A549 treated with AZD9567 at 1 μM for 4 hours (cell line): ENCODE measurements around the gene DDX4. TPM values are rescaled to one million over a fixed set of nuclear protein-coding genes. Genes with fewer than 3 reads are reported as not detected.

Source experiments
- total RNA-seq: library from RNA; stranded (reverse); fragments of 200-300 nt; extraction: Qiagen RNA extraction; gene quantifications from 5 replicates; pipeline ENCODE4 v1.2.3, GENCODE V29; 2022; ENCODE audit not compliant: insufficient read depth

The DDX4 gene
- not detected in 5 replicates for total RNA-seq

DNA sequence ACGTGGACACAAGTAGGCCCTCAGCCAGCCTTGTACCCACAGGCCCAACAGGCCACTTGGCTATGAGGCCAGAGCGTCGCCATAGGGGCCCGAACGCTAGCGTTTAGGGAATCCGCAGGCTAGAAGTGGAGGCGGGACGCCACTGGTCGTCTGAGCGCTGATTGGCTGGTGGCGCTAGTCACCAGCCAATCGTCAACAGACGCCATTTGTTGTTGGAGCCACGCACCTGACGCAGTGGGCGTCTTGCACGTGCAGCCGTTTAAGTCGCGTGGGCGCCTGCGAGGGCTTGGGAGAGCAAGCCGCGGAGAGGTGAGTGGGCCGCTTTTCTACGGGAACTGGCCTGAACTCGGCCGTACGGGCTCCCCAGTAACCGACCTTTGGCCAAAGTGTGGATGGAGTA, at the start of gene DDX4:
DDX4 (plus strand) TSS at position 269 of the 400 bp plus-strand sequence. CDS start 903 bp downstream, outside the sequence.

DNA sequence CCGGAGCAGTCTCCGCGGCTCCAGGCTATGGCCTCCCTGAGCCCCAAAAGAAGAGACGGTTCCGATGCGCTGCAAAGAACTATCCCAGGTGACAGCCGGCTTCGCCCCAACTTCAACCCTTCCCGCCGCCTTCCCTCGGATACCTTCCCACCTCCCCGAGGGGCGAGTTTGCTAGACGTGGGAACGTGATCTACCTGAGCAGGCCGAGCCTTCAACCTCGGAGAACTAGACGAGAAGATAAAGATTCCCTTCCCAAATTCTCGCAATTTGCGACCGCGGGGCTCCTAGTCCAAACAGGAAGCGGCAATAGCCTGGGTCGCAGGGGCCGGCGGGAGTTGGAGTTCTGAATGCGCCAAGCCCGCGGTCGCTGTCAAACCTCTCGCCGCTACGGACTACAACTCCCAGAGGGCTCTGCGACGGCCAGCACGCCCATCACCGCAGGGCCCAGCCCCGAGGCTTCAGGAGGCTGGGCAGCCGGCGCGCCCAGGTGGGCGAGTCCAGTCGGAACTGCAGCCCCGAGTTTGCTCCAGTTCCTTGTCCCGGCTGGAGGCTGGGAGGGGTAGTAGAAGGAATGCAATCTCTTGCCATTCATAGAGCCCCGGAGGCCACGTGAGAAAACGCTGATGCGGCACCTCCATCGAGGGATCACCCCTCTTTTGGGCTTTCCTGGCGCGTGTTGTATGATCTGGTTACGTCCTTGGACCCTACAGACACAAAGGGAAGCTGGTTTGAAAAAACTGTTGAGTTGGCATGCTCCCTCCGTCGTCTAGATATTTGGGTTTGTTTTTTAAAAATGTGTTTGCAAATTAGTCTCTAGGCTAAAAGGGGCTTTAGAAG, 25.6 kb upstream of the DDX4 start, which contains the start of gene SLC38A9:
SLC38A9 (minus strand) TSS at position 302 of the 837 bp plus-strand sequence. CDS start 14,366 bp downstream, outside the sequence.

DNA sequence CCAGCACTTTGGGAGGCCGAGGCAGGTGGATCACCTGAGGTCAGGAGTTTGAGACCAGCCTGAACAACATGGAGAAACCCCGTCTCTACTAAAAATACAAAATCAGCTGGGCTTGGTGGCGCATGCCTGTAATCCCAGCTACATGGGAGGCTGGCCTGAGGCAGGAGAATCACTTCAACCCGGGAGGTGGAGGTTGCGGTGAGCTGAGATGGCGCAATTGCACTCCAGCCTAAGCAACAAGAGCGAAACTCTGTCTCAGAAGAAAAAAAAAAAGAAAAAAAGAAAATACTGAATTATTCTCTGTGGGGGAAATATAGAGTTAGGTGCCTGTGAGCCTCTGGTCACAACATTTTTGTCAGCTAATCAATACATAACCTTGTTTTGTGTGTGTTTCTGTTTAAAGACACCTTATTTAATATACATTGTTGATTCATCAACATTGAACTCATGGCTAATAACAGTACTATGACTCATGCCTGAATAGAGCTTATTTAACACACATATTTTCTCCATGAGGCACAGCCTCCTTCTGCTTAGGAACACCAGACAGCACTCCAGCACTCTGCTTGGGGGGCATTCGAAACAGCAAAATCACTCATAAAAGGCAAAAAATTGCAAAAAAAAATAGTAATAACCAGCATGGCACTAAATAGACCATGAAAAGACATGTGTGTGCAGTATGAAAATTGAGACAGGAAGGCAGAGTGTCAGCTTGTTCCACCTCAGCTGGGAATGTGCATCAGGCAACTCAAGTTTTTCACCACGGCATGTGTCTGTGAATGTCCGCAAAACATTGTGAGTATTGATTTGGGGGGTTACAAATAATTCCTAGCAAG, 113.2 kb downstream of the DDX4 start, which contains the start of gene IL31RA:
IL31RA (plus strand) TSS at position 519 of the 836 bp plus-strand sequence; CDS start at position 733, 214 bp downstream.

Other genes with a start within 250 kb of the DDX4 start
- 21.6 to 36.9 TPM (median 35.3 TPM) in 5 replicates for gene PLPP1, start 203.1 kb upstream of the DDX4 start, total RNA-seq
- gene SLC38A9, start 25.7 kb upstream of the DDX4 start, total RNA-seq = 17.3 to 24.7 TPM (median 20.9 TPM) in 5 replicates
- 0.70 to 1.6 TPM (median 0.89 TPM) in 5 replicates for gene IL31RA, start 113.3 kb downstream of the DDX4 start, total RNA-seq